Suppressor macrophage treated with lipopolysaccharide for 4 hours (primary cell): ENCODE results near the gene IGFN1.

Experiments
- DNase-seq: peaks from one replicate; pipeline ENCODE4 v3.0.0-alpha.2; 2020

The IGFN1 gene

GRCh38 chr1:201163707-201164106, 26.9 kb upstream of the IGFN1 start:
- DNase-seq, result no peak

- no peak for DNase-seq
Observed at GRCh38 chr1:201164645-201165044, 26.0 kb upstream of the IGFN1 start.

- DNase-seq, result no peak
Observed at GRCh38 chr1:201167041-201167991, 23.3 kb upstream of the IGFN1 start.

GRCh38 chr1:201169203-201169602, 21.4 kb upstream of the IGFN1 start:
- DNase-seq, result no peak

- no peak for DNase-seq
Observed at GRCh38 chr1:201169971-201170532, 20.6 kb upstream of the IGFN1 start.

GRCh38 chr1:201170533-201171062, 20.0 kb upstream of the IGFN1 start:
- DNase-seq, result peak; percentile 90

GRCh38 chr1:201171063-201172036, 19.3 kb upstream of the IGFN1 start:
- peak; percentile 60 for DNase-seq

GRCh38 chr1:201172326-201172725, 18.3 kb upstream of the IGFN1 start:
- no peak for DNase-seq

- DNase-seq, result peak; percentile 68
Observed at GRCh38 chr1:201172999-201173610, 17.5 kb upstream of the IGFN1 start.

GRCh38 chr1:201173736-201174135, 16.9 kb upstream of the IGFN1 start:
- DNase-seq, result no peak

GRCh38 chr1:201175820-201176500, 14.7 kb upstream of the IGFN1 start:
- DNase-seq, result no peak

GRCh38 chr1:201176940-201177339, 13.7 kb upstream of the IGFN1 start:
- no peak for DNase-seq

- DNase-seq, result no peak
Observed at GRCh38 chr1:201178718-201179117, 11.9 kb upstream of the IGFN1 start.

- no peak for DNase-seq
Observed at GRCh38 chr1:201180141-201180540, 10.5 kb upstream of the IGFN1 start.

GRCh38 chr1:201180901-201181300, 9.7 kb upstream of the IGFN1 start:
- no peak for DNase-seq

GRCh38 chr1:201181323-201181722, 9.3 kb upstream of the IGFN1 start:
- DNase-seq, result no peak

GRCh38 chr1:201181726-201182125, 8.9 kb upstream of the IGFN1 start:
- no peak for DNase-seq

- no peak for DNase-seq
Observed at GRCh38 chr1:201183209-201183608, 7.4 kb upstream of the IGFN1 start.

- no peak for DNase-seq
Observed at GRCh38 chr1:201183753-201184152, 6.9 kb upstream of the IGFN1 start.

GRCh38 chr1:201184307-201185122, 6.1 kb upstream of the IGFN1 start:
- DNase-seq, result peak; percentile 23

- DNase-seq, result no peak
Observed at GRCh38 chr1:201185123-201185453, 5.5 kb upstream of the IGFN1 start.
